ENCODE measurements around the gene TRAP1. TPM values are rescaled to one million over a fixed set of nuclear protein-coding genes. Genes with fewer than 3 reads are reported as not detected.

Gene TRAP1
- total RNA-seq, 1 experiment from 2014 or later: 416 TPM

DNA sequence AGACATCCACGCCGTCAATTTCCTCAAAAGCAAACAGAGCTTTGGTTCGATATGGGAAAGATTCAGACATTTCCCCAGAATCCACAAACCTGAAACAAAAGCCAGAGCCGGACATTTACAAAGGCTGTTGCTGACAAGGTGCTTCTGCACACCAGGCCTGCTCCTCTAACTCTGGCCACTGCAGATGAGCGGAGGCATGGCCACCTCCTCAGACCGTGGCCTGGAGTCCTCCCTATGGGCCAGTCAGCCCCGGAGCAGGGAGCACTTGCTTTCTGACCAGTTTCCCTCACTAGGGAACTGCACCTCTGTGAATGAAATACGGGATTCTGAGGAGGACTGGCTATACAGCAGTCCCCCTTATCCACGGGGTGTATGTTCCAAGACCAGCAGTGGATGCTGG, 22.3 kb upstream of the TRAP1 start:
- CTCF ChIA-PET: no interaction called here
- intact Hi-C loops (cut with micrococcal nuclease): no loop called here
- Histone ChIP-seq H3K36me3 (ENCODE audit: control insufficient read depth in 1 of 2, insufficient read depth in 2 of 2, low read length in 2 of 2) (peaks cover 29 to 30% of the 10 kb centered on the region in 2 experiments; a peak in 3 of 4 replicates), H3K79me2 (ENCODE audit: insufficient read depth, low read length) (no peaks in the 10 kb centered on the region), H2AFZ (ENCODE audit: low read depth, low read length, poor library complexity, severe bottlenecking) (no peak overlapping the region), H3K4me3 (replicated peaks in 1 of 2; ENCODE audit: low read depth in 1 of 2, low read length in 2 of 2) (no peak overlapping the region), H3K9me2 (ENCODE audit: insufficient read depth) (no peaks in the 10 kb centered on the region), H4K20me1 (ENCODE audit: insufficient read depth) (no peaks in the 10 kb centered on the region), H3K4me1 (ENCODE audit: control insufficient read depth in 1 of 2, insufficient read depth in 2 of 2, low read length in 2 of 2) (no peaks in the 10 kb centered on the region), H3K27ac (ENCODE audit: low read depth, low read length) (no peak overlapping the region), H3K9me3 (ENCODE audit: control insufficient read depth in 1 of 2, insufficient read depth in 1 of 2, low read depth in 1 of 2, low read length in 2 of 2) (no peaks in the 10 kb centered on the region), H3K4me2 (ENCODE audit: low read length) (no peak overlapping the region), H3K27me3 (ENCODE audit: insufficient read depth, low read length) (no peaks in the 10 kb centered on the region), H3K9ac (ENCODE audit: low read length) (no peak overlapping the region)
- POLR2A ChIA-PET: no interaction called here
- DNase-seq (ENCODE audit: low read depth, low spot score): no peak
- RAD21 ChIA-PET (ENCODE audit: low non-redundant PET in 1 of 2, low total read pairs in 2 of 2, uncharacterized antibody in 2 of 2, unreplicated experiment in 2 of 2): no interaction called here
- no peak for ATAC-seq
- TF ChIP-seq, protein P1, sequence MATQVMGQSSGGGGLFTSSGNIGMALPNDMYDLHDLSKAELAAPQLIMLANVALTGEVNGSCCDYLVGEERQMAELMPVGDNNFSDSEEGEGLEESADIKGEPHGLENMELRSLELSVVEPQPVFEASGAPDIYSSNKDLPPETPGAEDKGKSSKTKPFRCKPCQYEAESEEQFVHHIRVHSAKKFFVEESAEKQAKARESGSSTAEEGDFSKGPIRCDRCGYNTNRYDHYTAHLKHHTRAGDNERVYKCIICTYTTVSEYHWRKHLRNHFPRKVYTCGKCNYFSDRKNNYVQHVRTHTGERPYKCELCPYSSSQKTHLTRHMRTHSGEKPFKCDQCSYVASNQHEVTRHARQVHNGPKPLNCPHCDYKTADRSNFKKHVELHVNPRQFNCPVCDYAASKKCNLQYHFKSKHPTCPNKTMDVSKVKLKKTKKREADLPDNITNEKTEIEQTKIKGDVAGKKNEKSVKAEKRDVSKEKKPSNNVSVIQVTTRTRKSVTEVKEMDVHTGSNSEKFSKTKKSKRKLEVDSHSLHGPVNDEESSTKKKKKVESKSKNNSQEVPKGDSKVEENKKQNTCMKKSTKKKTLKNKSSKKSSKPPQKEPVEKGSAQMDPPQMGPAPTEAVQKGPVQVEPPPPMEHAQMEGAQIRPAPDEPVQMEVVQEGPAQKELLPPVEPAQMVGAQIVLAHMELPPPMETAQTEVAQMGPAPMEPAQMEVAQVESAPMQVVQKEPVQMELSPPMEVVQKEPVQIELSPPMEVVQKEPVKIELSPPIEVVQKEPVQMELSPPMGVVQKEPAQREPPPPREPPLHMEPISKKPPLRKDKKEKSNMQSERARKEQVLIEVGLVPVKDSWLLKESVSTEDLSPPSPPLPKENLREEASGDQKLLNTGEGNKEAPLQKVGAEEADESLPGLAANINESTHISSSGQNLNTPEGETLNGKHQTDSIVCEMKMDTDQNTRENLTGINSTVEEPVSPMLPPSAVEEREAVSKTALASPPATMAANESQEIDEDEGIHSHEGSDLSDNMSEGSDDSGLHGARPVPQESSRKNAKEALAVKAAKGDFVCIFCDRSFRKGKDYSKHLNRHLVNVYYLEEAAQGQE (IDR thresholded peaks at IDR 0.05; ENCODE audit: low read depth): no peak
- TF ChIP-seq ZFX (IDR thresholded peaks at IDR 0.05): no peak
- TF ChIP-seq YY1 (IDR thresholded peaks at IDR 0.05; ENCODE audit: extremely low read depth, insufficient replicate concordance, low read depth, low read length): no peak
- no peak for TF ChIP-seq SRF (IDR thresholded peaks at IDR 0.05; ENCODE audit: low read depth)
- TF ChIP-seq, protein P2, sequence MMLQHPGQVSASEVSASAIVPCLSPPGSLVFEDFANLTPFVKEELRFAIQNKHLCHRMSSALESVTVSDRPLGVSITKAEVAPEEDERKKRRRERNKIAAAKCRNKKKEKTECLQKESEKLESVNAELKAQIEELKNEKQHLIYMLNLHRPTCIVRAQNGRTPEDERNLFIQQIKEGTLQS (IDR thresholded peaks at IDR 0.05): no peak
- no peak for TF ChIP-seq JUND (IDR thresholded peaks at IDR 0.05)
- no peak for TF ChIP-seq FOSL1 (IDR thresholded peaks at IDR 0.05; ENCODE audit: low read depth)
- no peak for TF ChIP-seq ZNF274 (IDR thresholded peaks at IDR 0.05; ENCODE audit: low read depth, low read length)
- TF ChIP-seq SP1 (IDR thresholded peaks at IDR 0.05; ENCODE audit: low read depth): no peak
- no peak for TF ChIP-seq CBX3 (IDR thresholded peaks at IDR 0.05; ENCODE audit: low read depth)
- no peak for TF ChIP-seq EGR1 (IDR thresholded peaks at IDR 0.05; ENCODE audit: low read depth)
- TF ChIP-seq EZH2phosphoT487 (IDR thresholded peaks at IDR 0.05; ENCODE audit: borderline replicate concordance): no peak
- TF ChIP-seq EZH2 (IDR thresholded peaks at IDR 0.05): no peak
- TF ChIP-seq, protein P3, sequence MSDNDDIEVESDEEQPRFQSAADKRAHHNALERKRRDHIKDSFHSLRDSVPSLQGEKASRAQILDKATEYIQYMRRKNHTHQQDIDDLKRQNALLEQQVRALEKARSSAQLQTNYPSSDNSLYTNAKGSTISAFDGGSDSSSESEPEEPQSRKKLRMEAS (IDR thresholded peaks at IDR 0.05): no peak
- TF ChIP-seq TCF7L2 (IDR thresholded peaks at IDR 0.05; ENCODE audit: borderline replicate concordance, extremely low read depth, insufficient read depth, insufficient read length): no peak
- BruUV-seq (replicated peaks): no TSS peak
